ENCODE data around the gene SUSD1.

SUSD1 gene

GRCh38 chr9:112025850-112026249 lies 149.2 kb downstream of the SUSD1 start:
- POLR2A ChIA-PET (ENCODE audit: low non-redundant PET), result no interaction called here
- DNase-seq (ENCODE audit: low spot score), result no peak
- CTCF ChIA-PET, result no interaction called here
- no peak for TF ChIP-seq CTCF (conservative IDR thresholded peaks at IDR 0.05; ENCODE audit: low read depth)
- H3K27ac ChIP-seq, result no peak overlapping the region

- POLR2A ChIA-PET (ENCODE audit: low non-redundant PET), result no interaction called here
- H3K27ac ChIP-seq, result no peak overlapping the region
- TF ChIP-seq CTCF (conservative IDR thresholded peaks at IDR 0.05; ENCODE audit: low read depth), result no peak
- DNase-seq (ENCODE audit: low spot score), result no peak
- CTCF ChIA-PET, result interaction anchor here (0.6 to 1.0 kb wide), 5 partner anchors 8 to 629 kb away, joined by 3 to 4 read pairs (median 3); no protein-coding TSS in a partner anchor
Measured at GRCh38 chr9:112021742-112022141, 153.4 kb downstream of the SUSD1 start.

- CTCF ChIA-PET, result interaction anchor here (0.9 kb wide), 1 partner anchor 9 kb away, joined by 3 read pairs; no protein-coding TSS in a partner anchor
- POLR2A ChIA-PET (ENCODE audit: low non-redundant PET), result no interaction called here
- peak overlapping the region; percentile 70 for H3K27ac ChIP-seq
- peak; percentile 89 for DNase-seq (ENCODE audit: low spot score)
- TF ChIP-seq CTCF (conservative IDR thresholded peaks at IDR 0.05; ENCODE audit: low read depth), result no peak
Measured at GRCh38 chr9:112020680-112021596, 154.2 kb downstream of the SUSD1 start.

GRCh38 chr9:112017878-112018277 lies 157.2 kb downstream of the SUSD1 start:
- no peak for DNase-seq (ENCODE audit: low spot score)
- no peak overlapping the region for H3K27ac ChIP-seq
- TF ChIP-seq CTCF (conservative IDR thresholded peaks at IDR 0.05; ENCODE audit: low read depth), result no peak
- ChIA-PET CTCF (interaction anchor here (0.6 to 1.6 kb wide), 3 partner anchors 32 to 121 kb away, joined by 3 to 4 read pairs (median 3); partner anchors contain the start of gene UGCG), POLR2A (ENCODE audit: low non-redundant PET) (no interaction called here)

GRCh38 chr9:112015736-112016135 lies 159.4 kb downstream of the SUSD1 start:
- ChIA-PET CTCF (no interaction called here), POLR2A (ENCODE audit: low non-redundant PET) (no interaction called here)
- DNase-seq (ENCODE audit: low spot score), result no peak
- no peak for TF ChIP-seq CTCF (conservative IDR thresholded peaks at IDR 0.05; ENCODE audit: low read depth)
- H3K27ac ChIP-seq, result no peak overlapping the region

- DNase-seq (ENCODE audit: low spot score), result no peak
- no peak for TF ChIP-seq CTCF (conservative IDR thresholded peaks at IDR 0.05; ENCODE audit: low read depth)
- CTCF ChIA-PET, result no interaction called here
- POLR2A ChIA-PET (ENCODE audit: low non-redundant PET), result no interaction called here
- H3K27ac ChIP-seq, result no peak overlapping the region
Measured at GRCh38 chr9:112015149-112015548, 159.9 kb downstream of the SUSD1 start.
